HTERT RPE-1 (cell line): ENCODE data around the gene CRYGA.
"Not testable (repeated sequence)": the region's sequence is repeated elsewhere in the genome, so short reads cannot be mapped to it uniquely, and the experiment has no call there.

Experiments used
- in situ Hi-C: fragments of 300-500 bp; cut with MboI; formaldehyde crosslinking; loops from 4 replicates; pipeline ENCODE4 v1.14.3; 2020; ENCODE audit warnings: low sequenced_read_pairs

Gene CRYGA

GRCh38 chr2:208164951-208165755 is 1.8 kb upstream of the CRYGA start:
- in situ Hi-C loops, result no loop called here

GRCh38 chr2:208156439-208156838 is 7.0 kb downstream of the CRYGA start:
- in situ Hi-C loops, result no loop called here

DNA sequence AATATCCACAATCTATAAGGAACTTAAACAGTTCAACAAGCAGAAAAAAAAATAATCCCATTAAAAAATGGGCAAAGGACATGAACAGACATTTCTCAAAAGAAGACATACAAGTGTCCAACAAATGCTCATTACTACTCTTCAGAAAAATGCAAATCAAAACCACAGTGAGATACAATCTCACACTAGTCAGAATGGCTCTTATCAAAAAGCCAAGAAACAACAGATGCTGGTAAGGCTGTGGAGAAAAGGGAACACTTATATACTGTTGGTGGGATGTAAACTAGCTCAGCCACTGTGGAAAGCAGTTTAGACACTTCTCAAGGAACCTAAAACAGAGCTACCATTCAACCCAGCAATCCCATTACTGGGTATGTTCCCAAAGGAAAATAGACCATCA is 10.2 kb downstream of the CRYGA start:
- in situ Hi-C loops, result no loop called here

GRCh38 chr2:208150956-208151355 is 12.4 kb downstream of the CRYGA start:
- in situ Hi-C loops, result no loop called here

DNA sequence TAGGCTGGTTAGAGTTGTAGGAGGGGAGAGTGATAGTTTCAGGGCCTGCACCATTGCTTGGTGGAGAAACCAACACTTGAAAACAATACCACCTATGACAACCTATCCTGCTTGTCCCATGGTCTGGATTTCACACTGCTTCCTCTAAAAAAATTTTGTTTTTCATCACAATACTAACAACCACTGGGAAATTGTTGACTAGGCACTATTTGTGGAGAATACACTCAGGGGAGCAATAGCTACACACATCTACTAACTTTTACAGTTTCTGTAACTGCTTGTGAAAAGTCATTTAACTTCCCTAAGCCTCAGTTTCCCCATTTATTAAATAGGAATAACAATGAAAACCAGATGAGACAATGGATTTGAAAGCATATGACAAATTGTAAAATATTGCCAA is 13.3 kb downstream of the CRYGA start:
- in situ Hi-C loops, result no loop called here

DNA sequence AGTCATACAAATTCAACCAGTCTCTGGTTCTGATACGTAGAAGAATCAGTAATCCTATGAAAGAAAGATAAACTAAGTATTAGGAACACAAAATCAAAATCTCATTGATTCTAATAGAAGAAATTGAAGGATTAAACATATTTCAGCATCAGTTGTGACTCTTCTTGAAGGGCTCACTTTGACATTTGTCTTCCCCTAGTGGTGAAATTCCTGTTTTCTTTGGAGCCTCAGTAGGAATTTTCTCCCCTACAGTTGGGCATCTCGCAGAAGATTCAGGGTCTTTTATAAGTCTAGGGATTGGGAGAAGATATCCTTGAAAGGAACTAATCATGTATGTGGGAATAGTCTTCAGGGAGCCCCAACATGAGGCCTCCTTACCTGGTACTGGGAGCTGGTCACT is 14.6 kb downstream of the CRYGA start:
- in situ Hi-C loops, result no loop called here

DNA sequence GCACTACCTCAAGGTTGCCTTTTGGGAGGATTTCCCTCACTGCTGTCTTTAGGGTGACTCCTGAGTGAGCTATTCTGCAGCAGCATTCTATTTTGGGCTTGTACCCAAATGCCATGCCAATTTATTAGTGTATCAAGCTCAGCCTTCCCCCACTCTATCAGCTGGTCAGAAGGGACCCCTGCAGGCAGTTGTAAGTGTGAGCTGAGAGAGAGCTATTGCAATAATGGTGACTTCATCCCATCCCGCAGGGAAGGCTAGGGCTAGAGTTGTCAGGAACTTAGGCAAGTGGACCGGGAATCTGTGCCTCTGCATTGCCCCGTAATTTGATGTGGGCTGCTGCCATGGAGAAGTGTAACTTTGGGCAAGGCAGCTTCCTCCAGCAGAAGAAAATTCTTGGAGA is 15.6 kb downstream of the CRYGA start:
- in situ Hi-C loops, result no loop called here

GRCh38 chr2:208147008-208147407 is 16.4 kb downstream of the CRYGA start:
- in situ Hi-C loops, result no loop called here

DNA sequence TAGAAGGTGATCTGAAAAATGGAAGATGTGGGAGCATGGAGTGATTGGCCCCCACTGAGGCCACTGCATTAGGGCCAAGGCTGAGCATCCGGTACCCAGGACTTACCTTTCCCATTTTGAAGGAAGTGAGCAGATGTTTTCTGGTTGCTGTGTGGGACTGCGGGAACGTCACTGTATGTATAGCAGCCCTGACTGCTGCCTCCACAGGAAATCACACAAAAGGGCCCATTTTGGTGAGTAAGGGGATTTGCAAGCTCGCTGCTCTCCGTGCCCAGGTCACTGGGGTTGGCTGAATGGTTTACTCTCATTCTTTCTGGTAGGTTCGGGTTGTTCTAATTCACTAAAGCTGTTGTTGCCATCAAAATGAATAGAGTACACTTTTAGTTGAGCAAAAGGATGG is 17.4 kb downstream of the CRYGA start, which contains the start of gene CRYGB:
CRYGB (minus strand) TSS at position 153 of the 400 bp plus-strand sequence; CDS start at position 115, 38 bp downstream.
- in situ Hi-C loops, result no loop called here

- in situ Hi-C loops, result no loop called here
These were observed 20.2 kb downstream of the CRYGA start for GRCh38 chr2:208142925-208143799.

GRCh38 chr2:208142240-208142924 is 21.0 kb downstream of the CRYGA start:
- in situ Hi-C loops, result no loop called here

GRCh38 chr2:208139447-208139846 is 23.9 kb downstream of the CRYGA start:
- in situ Hi-C loops, result no loop called here

GRCh38 chr2:208138334-208138733 is 25.1 kb downstream of the CRYGA start:
- in situ Hi-C loops, result not testable (repeated sequence)

DNA sequence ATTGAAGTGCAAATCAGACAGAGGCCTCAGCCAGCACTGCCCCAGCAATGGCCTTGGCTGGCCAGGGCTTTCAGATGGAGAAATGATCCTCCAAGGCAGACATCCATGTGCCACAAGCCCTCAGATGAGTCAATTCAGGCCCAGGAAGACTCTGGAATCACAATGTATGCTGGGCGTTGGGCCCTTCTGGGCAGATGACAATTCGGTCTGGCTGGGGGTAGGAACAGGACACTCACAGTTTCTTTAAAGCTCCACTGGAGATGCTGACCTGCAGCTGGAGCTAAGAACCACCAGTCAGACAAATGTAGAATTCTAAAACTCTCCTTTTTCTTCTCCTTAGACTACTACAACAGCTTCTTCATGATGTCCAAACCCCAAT is 26.7 kb downstream of the CRYGA start:
- in situ Hi-C loops, result no loop called here

GRCh38 chr2:208135794-208136715 is 27.3 kb downstream of the CRYGA start:
- in situ Hi-C loops, result no loop called here

DNA sequence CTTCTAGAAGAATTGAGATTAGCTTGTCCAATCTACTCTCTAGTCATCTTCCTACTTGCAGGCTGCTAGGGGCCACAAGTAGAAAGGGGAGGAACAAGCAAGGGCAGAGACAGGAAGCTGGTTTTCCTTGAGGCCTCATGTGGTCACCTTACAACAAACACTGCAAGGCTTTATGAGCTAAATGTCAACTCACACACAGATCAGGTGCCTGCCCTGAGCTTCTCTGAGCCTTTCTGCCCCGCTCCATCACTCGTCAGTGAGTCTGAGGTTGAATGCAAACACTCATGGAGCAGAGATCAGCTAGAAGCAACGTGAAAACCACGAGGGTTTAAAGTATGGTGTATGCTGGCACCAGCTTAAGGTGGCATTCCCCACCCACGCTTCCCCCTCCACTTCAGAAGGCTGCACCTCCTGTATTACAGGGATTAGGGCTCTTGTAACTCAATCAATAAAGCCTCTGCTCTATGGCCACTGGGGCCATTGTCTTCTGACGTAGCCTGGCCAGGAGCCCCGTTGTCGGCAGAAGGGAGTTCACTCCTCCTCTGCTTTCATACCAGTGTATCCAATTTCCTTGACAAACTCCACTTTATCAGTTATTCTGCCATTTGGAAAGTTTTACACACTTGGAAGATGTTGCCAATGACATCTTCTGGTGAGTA is 28.3 kb downstream of the CRYGA start:
- in situ Hi-C loops, result no loop called here

DNA sequence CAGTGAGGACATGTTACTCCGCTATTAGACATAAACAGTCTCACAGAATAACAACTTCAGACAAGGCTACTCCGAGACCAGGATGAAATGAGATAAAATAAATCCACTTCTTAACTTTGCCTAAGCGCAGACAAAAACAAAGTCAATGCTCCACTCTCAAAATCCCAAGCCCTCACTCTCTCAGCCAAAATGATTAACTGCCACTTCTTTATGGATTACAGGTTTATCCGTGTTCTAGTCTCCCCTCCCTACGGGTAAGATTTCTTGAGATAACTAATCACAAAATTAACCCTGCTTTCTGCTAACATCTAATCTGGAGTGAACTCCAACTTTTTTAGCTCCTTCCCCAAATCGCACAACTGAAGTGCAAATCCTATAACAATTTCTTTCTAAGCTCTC is 32.7 kb downstream of the CRYGA start:
- in situ Hi-C loops, result no loop called here

- in situ Hi-C loops, result no loop called here
These were observed 33.4 kb downstream of the CRYGA start, which contains the start of gene CRYGC for GRCh38 chr2:208129744-208130711. Gene CRYGC, minus strand, starts transcription at chr2:208129828. Its CDS starts 36 bp downstream, at chr2:208129792.

DNA sequence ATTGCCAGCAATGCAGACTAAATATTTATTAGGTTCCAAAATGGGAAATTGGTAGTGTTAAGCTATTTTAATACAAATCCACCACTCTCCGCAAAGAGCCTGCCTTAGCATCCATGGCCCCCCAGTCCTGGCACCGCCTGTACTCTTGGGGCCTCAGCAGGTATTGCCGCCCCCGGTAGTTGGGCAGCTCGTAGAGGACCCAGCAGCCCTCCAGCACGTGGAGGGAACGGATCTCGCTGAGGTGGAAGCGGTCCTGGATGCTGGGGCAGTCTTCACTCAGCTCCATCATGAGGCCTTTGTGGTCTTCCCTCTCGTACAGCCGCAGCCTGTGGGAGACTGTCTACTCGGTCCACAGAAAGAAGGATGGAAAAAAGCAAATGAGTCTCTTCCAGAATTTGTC is 35.3 kb downstream of the CRYGA start:
- in situ Hi-C loops, result no loop called here
